GM21786 (cell line): ENCODE measurements around the gene NUDT12.
A peak's percentile ranks its signal among the peaks of the same experiment; 100 is the strongest.

ENCODE experiments used
- ATAC-seq: cut with Tn5 transposase; IDR thresholded peaks from one replicate; pipeline ENCODE4 v1.9.1; 2021; ENCODE audit not compliant: unreplicated experiment

The NUDT12 gene

GRCh38 chr5:103562453-103563157, at the start of gene NUDT12:
NUDT12 (minus strand) TSS chr5:103562789; CDS start chr5:103560248, 2,541 bp downstream.
- peak; percentile 93 for ATAC-seq

- ATAC-seq = no peak
Measured at GRCh38 chr5:103607346-103607745, 44.8 kb upstream of the NUDT12 start.

GRCh38 chr5:103605277-103605676, 42.7 kb upstream of the NUDT12 start:
- no peak for ATAC-seq

GRCh38 chr5:103602438-103602837, 39.8 kb upstream of the NUDT12 start:
- ATAC-seq = no peak

- no peak for ATAC-seq
Measured at GRCh38 chr5:103601314-103601713, 38.7 kb upstream of the NUDT12 start.

GRCh38 chr5:103600086-103600485, 37.5 kb upstream of the NUDT12 start:
- no peak for ATAC-seq

GRCh38 chr5:103598997-103599566, 36.5 kb upstream of the NUDT12 start:
- no peak for ATAC-seq

- ATAC-seq = no peak
Measured at GRCh38 chr5:103590221-103590620, 27.6 kb upstream of the NUDT12 start.

GRCh38 chr5:103589776-103590175, 27.2 kb upstream of the NUDT12 start:
- no peak for ATAC-seq

- ATAC-seq = no peak
Measured at GRCh38 chr5:103589357-103589756, 26.8 kb upstream of the NUDT12 start.

GRCh38 chr5:103587185-103587748, 24.7 kb upstream of the NUDT12 start:
- ATAC-seq = no peak

GRCh38 chr5:103582364-103582763, 19.8 kb upstream of the NUDT12 start:
- no peak for ATAC-seq

GRCh38 chr5:103573411-103573810, 10.8 kb upstream of the NUDT12 start:
- ATAC-seq = no peak

GRCh38 chr5:103572454-103572853, 9.9 kb upstream of the NUDT12 start:
- ATAC-seq = no peak

GRCh38 chr5:103571730-103572129, 9.1 kb upstream of the NUDT12 start:
- no peak for ATAC-seq

- ATAC-seq = no peak
Measured at GRCh38 chr5:103569313-103570060, 6.9 kb upstream of the NUDT12 start.

- ATAC-seq = no peak
Measured at GRCh38 chr5:103565719-103566118, 3.1 kb upstream of the NUDT12 start.

GRCh38 chr5:103561685-103562452, 720 bp downstream of the NUDT12 start:
- ATAC-seq = peak; percentile 45

- ATAC-seq = no peak
Measured at GRCh38 chr5:103560826-103561225, 1.8 kb downstream of the NUDT12 start.

- peak; percentile 58 for ATAC-seq
Measured at GRCh38 chr5:103546858-103547257, 15.7 kb downstream of the NUDT12 start.

- ATAC-seq = no peak
Measured at GRCh38 chr5:103542441-103542840, 20.1 kb downstream of the NUDT12 start.
